HG03066 (cell line): ENCODE results near the gene AQP5.
"Not testable (repeated sequence)": the region's sequence is repeated elsewhere in the genome, so short reads cannot be mapped to it uniquely, and the experiment has no call there.

ENCODE experiments used
- ATAC-seq: cut with Tn5 transposase; IDR thresholded peaks from one replicate; pipeline ENCODE4 v1.9.1; 2021; ENCODE audit warnings: low read depth; ENCODE audit not compliant: unreplicated experiment

Gene AQP5

DNA sequence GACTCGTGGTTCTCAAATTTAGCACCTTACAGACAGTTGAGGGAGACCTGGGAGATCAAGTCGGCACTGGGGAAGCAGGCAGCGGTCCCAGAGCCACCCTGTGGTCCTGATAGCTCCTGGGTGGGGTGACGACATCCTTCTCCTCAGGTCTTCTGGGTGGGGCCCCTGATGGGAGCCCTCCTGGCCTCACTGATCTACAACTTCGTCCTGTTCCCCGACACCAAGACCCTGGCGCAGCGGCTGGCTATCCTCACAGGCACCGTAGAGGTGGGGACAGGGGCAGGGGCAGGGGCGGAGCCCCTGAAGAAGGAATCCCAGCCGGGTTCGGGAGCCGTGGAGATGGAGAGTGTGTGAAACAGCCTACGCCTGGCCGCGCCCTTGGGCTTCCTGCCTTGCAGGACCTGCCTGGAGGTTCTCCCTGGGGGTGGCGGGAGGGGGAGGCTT is 13.7 kb downstream of the AQP5 start:
- no peak for ATAC-seq

GRCh38 chr12:49976557-49976956 is 14.9 kb downstream of the AQP5 start:
- no peak for ATAC-seq

DNA sequence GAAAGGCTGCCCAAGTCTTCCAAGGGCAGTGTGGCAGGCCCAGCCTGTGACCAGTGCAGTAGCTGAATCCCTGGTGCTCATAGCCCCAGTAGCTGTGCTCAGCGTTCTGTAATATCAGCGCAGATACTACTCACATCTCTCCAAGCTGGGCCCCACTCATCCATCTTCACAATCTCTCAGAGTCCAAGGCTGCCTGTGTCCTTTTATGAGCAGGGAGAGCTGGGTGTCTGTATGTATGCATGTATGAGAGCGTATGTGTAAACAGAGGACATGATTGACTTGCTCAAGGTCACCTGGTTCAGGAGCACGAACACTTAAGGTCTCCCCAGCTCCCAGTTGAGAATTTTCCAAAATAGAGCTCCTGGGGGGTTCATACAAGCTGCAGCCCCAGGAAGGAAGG is 16.5 kb downstream of the AQP5 start:
- ATAC-seq, result no peak

DNA sequence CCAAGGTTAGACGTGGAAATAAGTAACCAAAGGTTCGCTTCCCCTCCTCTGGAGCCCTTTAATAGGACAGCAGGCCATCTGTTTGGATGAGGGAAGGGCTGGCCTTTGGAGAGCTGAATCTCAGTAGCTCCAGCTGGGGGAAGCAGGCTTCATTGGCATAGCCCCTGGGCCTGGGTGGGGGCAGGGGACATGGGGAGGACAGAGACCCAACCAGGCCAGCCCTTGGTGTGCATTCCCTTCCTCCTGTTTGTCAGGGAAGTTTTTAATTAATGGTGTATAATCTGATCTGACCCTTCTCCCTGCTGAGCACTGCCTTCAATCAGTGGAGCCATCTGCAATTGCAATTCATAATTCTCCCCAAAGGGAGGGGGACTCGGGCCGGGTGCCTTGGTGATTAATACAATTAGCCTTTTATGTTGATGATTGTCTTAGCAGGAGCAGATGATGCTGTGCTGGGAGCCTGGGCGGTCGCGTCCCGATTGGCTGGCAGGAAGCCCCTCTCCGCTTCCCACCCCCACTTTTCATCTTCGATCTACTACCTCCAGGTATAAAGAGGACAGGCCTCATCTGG is 17.4 kb downstream of the AQP5 start:
- no peak for ATAC-seq

- ATAC-seq, result no peak
Measured at GRCh38 chr12:49979791-49980190, 18.1 kb downstream of the AQP5 start.

DNA sequence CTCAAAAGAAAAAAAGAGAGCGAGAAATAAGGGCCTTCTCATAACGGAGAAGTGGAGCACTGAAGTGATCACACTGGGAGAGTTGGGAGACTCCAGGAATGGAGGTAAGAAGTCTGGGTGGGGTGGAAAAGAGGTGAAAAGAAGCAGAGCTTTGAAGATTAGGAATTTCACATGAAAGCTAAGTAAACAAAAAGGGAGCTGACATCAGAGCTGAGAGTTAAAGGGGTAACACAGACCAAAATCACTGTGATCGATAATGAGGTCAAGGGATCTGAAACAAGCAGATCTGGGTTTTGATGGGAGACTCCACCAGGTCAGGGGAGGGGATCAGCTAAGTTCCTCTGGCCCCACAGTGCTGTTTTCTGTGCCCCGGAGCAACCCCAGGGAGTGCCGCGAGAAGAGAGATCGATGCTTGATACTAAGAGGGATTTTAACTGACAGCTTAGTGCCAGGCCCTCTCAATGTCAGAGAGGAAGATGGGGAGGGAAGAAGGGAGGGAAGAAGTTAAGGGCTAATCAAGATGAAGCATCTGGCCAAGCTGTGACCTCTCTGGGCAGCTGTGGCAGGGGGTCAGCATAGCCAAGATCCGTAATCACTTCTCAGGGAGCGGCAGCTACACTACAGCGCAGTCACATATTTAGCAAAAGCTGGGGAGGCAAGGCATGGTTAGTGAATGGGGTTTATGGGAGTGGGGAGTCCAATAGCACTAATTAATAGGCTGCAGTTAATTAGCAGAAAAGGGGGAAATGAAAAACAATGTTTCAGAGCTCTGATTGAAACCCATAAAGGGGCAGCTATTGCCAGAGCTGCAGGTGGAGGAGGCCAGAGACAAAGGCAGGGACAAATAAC is 19.1 kb downstream of the AQP5 start:
- ATAC-seq, result no peak

GRCh38 chr12:49982246-49983087 is 20.8 kb downstream of the AQP5 start:
- ATAC-seq, result no peak

DNA sequence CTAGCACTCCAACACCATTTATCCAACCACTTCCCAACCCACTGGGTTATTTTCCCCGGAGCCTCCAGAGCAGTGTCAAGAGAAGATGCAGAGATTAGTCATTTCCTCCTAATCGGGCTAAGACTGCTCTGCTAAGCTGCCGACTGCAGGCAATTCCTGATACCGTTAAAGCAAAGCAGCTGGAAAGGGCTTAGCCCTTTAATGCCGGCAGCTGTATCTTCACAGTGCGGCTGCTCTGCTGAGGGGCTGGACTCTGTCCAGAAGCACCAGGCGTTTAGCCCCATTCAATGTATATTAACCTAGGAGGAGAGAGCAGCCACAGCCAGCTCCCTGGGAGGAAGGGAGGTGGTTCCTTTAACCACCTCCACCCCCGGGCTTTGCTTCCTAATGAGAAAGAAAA is 22.2 kb downstream of the AQP5 start:
- no peak for ATAC-seq

DNA sequence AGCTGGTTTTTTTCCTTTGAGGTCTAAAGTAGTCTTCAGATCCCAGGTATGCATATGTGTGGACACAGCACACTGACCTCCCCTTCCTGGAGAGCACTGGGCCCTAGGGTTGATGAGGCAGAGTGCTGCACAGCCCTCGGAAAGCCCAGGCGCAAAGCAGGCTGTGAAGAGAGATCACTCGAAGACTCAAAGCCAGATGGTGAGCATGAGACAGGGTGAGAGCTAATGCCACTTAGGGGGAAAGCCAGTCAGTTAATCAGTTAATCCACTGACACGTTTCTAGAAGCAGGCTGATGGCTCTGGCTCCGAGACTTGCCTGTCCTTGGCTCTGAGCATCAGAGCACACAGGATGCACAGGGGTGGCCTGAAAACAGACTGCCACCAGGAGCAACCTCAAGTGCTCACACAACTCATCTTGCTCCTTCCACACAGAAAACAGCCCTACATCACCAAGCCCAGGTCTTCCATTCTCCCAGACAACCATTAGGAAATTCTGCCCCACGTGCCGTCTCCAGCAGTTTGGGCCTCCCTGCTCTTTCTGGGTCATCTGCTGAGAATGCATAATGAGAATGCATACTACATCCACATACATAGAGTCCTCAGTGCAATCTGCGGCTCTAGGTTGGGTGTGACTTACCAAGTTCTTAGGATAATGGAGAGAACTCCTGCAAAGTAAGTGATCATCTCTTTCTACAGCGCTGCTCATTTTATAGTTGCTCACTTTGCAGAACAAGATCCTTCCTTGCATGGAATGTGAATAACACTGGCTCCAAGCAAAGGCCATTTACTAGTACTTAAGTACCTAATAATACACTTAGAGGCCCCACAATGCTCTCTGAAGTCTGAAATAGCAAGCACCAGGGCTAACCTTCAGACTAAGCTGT is 23.0 kb downstream of the AQP5 start:
- ATAC-seq, result no peak

GRCh38 chr12:49985981-49986380 is 24.3 kb downstream of the AQP5 start:
- no peak for ATAC-seq

DNA sequence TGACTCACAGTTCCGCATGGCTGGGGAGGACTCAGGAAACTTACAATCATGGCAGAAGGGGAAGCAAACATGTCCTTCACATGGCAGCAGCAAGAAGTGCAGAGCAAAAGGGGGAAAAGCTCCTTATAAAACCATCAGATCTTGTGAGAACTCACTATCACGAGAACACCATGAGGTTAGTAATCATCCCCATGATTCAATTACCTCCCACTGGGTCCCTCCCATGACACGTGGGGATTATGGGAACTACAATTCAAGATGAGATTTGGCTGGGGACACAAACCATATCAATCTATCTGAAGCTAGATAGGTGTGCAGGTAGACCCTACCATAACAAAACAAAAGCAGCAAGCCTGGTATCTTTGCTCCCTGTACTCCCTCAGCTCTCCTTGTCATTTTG is 24.8 kb downstream of the AQP5 start:
- not testable (repeated sequence) for ATAC-seq

DNA sequence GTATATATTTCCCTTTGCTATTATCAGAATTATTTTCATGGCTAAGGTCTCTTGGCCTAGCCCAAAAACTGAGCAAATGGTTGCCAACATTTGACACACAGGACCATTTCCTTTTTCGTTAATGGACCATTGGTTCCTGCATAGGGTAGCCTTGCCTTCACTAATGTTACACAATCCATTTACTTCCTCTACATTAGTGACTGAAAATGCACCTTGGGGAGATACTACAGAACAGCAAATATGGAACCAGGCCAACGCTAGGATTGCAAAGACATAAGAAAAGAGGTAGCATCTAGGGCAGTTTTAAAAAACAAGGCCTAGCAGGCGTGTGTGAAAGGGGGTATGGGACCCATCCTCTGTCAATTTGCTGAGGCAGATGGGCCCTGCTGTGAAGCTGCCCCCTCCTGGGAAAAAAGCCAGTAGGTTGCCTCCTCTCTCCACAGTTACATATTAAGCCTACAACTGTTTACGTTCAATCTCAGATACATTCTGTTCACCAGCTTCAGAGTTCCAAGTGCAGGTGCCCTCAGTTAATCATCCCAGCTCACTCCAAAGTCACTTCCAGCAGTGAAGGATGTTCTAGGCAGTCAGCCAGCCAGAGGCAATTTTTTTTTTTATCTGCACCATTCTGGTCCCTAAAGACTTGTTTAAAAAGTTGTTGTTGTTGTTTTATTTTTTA is 26.1 kb downstream of the AQP5 start:
- no peak for ATAC-seq

DNA sequence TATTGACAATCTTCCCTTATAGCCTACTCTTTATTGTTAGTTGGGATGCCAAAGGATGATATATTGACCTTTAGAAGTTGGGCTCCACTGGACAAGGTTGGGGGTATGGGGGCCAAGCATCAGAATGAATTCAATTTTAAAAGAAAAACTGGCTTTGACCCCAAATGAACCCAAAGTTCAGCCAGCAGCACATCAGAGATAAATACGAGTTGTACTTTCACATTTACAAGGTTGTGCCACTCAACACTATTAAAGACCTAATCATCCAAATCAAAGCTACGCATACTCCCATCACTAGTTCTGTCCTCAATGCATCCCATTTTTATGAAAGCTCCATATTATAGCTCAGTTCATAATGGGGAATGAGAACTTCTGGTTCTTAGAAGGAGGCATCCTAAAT is 27.7 kb downstream of the AQP5 start:
- ATAC-seq, result not testable (repeated sequence)

DNA sequence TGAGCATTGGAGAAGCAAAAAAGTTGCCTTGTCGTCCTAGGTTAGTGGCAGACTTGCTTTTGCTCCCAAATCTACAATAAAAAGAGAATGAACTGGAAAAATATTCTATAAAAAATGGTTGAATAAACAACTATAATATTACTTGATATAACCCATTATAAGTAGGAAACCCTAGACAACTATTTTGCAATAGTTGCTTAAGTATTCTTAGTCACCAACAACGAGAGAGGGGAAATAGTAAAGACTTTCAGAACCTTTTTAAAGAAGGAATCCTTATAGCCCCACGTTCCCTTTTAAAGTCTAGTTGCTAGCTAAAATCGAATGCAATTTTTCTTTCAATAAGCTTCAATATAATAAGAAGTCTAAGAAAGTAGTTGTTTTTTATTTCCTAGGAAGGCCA is 28.6 kb downstream of the AQP5 start:
- no peak for ATAC-seq

DNA sequence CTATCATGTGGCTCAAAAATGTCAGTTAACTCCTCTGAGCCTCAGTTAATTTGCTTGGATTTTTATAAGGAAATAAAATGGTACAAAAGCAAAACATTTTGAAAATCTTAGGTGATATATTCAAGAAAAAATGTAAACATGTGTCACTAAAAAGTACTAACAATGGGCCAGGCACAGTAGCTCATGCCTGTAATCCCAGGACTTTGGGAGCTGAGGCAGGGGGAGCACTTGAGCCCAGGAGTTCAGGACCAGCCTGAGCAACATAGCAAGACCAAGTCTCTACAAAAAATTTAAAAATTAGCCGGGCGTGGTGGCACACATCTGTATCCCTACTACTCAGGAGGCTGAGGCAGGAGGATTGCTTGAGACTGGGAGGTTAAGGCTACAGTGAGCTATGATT is 36.8 kb downstream of the AQP5 start:
- no peak for ATAC-seq

GRCh38 chr12:50003595-50003994 is 41.9 kb downstream of the AQP5 start:
- no peak for ATAC-seq

- ATAC-seq, result no peak
Measured at GRCh38 chr12:50004696-50005095, 43.0 kb downstream of the AQP5 start.

DNA sequence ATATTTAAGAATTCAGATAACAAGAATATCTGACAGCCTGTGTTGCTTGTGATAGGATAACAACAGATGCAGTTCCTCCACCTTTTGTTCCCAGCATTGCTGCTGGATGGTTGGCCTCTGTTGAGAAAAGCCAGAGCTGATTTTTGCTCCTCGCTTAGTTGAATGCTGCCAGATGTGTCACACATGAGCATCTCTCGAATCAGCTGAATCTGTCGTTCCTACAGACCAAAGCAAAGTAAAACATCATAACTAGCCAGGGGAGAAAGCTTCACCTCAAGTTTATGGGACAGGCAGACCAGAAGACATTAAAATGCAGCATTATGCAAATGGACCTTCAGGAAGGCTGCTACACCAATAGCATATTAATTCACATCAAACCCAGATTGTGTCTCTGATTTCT is 43.5 kb downstream of the AQP5 start:
- ATAC-seq, result no peak

DNA sequence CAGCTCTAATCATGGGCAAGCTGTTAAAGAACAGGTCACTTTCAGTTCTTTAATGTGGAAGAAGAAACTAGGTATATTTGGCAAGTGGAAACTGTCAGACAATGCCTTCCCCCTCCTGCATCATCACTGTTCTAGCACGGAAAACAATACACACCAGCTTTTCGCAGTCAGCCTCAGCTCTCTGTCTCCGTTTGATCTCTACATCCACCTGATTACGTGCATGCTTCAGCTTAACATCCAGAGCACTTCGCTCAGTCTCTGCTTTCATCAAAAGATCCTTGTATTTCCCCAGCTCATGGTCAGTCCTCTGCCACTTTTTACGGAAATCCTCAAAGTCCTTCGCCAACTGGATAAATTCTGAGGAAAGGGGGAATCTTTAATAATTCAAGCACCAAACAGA is 44.6 kb downstream of the AQP5 start:
- no peak for ATAC-seq
